ENCODE data around the gene TBC1D22A. TPM values are rescaled to one million over a fixed set of nuclear protein-coding genes. Genes with fewer than 3 reads are reported as not detected.

Gene TBC1D22A
- total RNA-seq, 4 donors from 2014 or later = 10.8 to 32.2 (median 22.3) TPM

GRCh38 chr22:46937185-46937584 is 174.7 kb downstream of the TBC1D22A start:
- no peak for TF ChIP-seq CTCF (IDR thresholded peaks at IDR 0.05; ENCODE audit: low read depth)

GRCh38 chr22:46937939-46938338 is 175.5 kb downstream of the TBC1D22A start:
- no peak for TF ChIP-seq CTCF (IDR thresholded peaks at IDR 0.05; ENCODE audit: low read depth)

GRCh38 chr22:46941968-46942798 is 179.7 kb downstream of the TBC1D22A start:
- no peak for TF ChIP-seq CTCF (IDR thresholded peaks at IDR 0.05; ENCODE audit: low read depth)

- no peak for TF ChIP-seq CTCF (IDR thresholded peaks at IDR 0.05; ENCODE audit: low read depth)
Measured at GRCh38 chr22:46942799-46943785, 180.6 kb downstream of the TBC1D22A start.

- TF ChIP-seq CTCF (IDR thresholded peaks at IDR 0.05; ENCODE audit: low read depth) = no peak
Measured at GRCh38 chr22:46945481-46945880, 183.0 kb downstream of the TBC1D22A start.

- no peak for TF ChIP-seq CTCF (IDR thresholded peaks at IDR 0.05; ENCODE audit: low read depth)
Measured at GRCh38 chr22:46946383-46946962, 184.0 kb downstream of the TBC1D22A start.
